Measurements from ENCODE around the gene CYSLTR1.
"Not testable (repeated sequence)": the region's sequence is repeated elsewhere in the genome, so short reads cannot be mapped to it uniquely, and the experiment has no call there.

DNA sequence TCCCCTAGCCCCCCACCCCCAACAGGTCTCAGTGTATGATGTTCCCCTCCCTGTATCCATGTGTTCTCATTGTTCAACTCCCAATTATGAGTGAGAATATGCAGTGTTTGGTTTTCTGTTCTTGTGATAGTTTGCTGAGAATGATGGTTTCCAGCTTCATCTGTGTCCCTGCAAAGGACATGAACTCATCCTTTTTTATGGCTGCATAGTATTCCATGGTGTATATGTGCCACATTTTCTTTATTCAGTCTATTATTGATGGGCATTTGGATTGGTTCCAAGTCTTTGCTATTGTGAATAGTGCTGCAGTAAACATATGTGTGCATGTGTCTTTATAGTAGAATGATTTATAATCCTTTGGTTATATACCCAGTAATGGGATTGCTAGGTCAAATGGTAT, 101.4 kb downstream of the CYSLTR1 start:
- not testable (repeated sequence) for TF ChIP-seq EZH2 (IDR thresholded peaks at IDR 0.05; ENCODE audit: low read depth)
- TF ChIP-seq, protein P1, sequence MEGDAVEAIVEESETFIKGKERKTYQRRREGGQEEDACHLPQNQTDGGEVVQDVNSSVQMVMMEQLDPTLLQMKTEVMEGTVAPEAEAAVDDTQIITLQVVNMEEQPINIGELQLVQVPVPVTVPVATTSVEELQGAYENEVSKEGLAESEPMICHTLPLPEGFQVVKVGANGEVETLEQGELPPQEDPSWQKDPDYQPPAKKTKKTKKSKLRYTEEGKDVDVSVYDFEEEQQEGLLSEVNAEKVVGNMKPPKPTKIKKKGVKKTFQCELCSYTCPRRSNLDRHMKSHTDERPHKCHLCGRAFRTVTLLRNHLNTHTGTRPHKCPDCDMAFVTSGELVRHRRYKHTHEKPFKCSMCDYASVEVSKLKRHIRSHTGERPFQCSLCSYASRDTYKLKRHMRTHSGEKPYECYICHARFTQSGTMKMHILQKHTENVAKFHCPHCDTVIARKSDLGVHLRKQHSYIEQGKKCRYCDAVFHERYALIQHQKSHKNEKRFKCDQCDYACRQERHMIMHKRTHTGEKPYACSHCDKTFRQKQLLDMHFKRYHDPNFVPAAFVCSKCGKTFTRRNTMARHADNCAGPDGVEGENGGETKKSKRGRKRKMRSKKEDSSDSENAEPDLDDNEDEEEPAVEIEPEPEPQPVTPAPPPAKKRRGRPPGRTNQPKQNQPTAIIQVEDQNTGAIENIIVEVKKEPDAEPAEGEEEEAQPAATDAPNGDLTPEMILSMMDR (conservative IDR thresholded peaks at IDR 0.05): not testable (repeated sequence)

Measured in PC-9 (cell line).